K562 (cell line): ENCODE results near the gene CSNK1A1. TPM values are rescaled to one million over a fixed set of nuclear protein-coding genes. Genes with fewer than 3 reads are reported as not detected.
A peak's percentile ranks its signal among the peaks of the same experiment; 100 is the strongest.

Experiments used
- BDP1 ChIP-seq: IDR thresholded peaks from 3 replicates; pipeline ENCODE4 v1.6.1; 2011; ENCODE audit not compliant: insufficient read length, insufficient read depth
- CUX1 ChIP-seq: fragments of 200-800 bp; sonication (Bioruptor generic); IDR thresholded peaks from 2 replicates; pipeline ENCODE4 v1.6.1; 2016; ENCODE audit warnings: missing genetic modification characterization, missing compliant biosample characterization
- DDX20 ChIP-seq: fragments of 450-650 bp; IDR thresholded peaks from 2 replicates; pipeline ENCODE4 v1.6.1; 2016; ENCODE audit warnings: missing genetic modification characterization, low read depth, mild to moderate bottlenecking, missing compliant biosample characterization, moderate library complexity
- E2F1 ChIP-seq: sonication (generic); formaldehyde crosslinking; IDR thresholded peaks from 2 replicates; pipeline ENCODE4 v1.8.1; 2023; ENCODE audit warnings: mild to moderate bottlenecking, missing genetic modification reagents, moderate library complexity
- EHMT2 ChIP-seq: fragments of 450-650 bp; IDR thresholded peaks from 2 replicates; pipeline ENCODE4 v1.6.1; 2018; ENCODE audit warnings: antibody characterized with exemption
- GATAD2A ChIP-seq: fragments of 450-650 bp; IDR thresholded peaks from 2 replicates; pipeline ENCODE4 v1.6.1; 2017
- HSF4 ChIP-seq: fragments of 250-450 bp; sonication (Bioruptor Pico); IDR thresholded peaks from 2 replicates; pipeline ENCODE4 v2.1.2; 2022; ENCODE audit warnings: mild to moderate bottlenecking, moderate library complexity, borderline replicate concordance
- L3MBTL2 ChIP-seq: fragments of 450-650 bp; IDR thresholded peaks from 2 replicates; pipeline ENCODE4 v1.6.1; 2016; ENCODE audit warnings: mild to moderate bottlenecking, moderate library complexity
- MAFK ChIP-seq: IDR thresholded peaks from 2 replicates; pipeline ENCODE4 v1.6.1; 2011; ENCODE audit warnings: low read length, improper control_type of control experiment
- NCOA6 ChIP-seq: fragments of 450-650 bp; IDR thresholded peaks from 2 replicates; pipeline ENCODE4 v1.6.1; 2017; ENCODE audit warnings: mild to moderate bottlenecking
- NUFIP1 ChIP-seq: fragments of 450-650 bp; IDR thresholded peaks from 2 replicates; pipeline ENCODE4 v1.6.1; 2018; ENCODE audit not compliant: partially characterized antibody
- PHB2 ChIP-seq: fragments of 450-650 bp; IDR thresholded peaks from 2 replicates; pipeline ENCODE4 v1.6.1; 2017; ENCODE audit warnings: low read depth
- PTRF ChIP-seq: fragments of 450-650 bp; IDR thresholded peaks from 2 replicates; pipeline ENCODE4 v1.6.1; 2016; ENCODE audit warnings: mild to moderate bottlenecking, missing genetic modification characterization, missing compliant biosample characterization
- RBM22 ChIP-seq: fragments of 200-400 bp; formaldehyde crosslinking; IDR thresholded peaks from 2 replicates; pipeline ENCODE4 v1.6.1; 2018; ENCODE audit warnings: low read length, low read depth; ENCODE audit not compliant: poor library complexity, severe bottlenecking
- RFX5 ChIP-seq: IDR thresholded peaks from 2 replicates; pipeline ENCODE4 v1.6.1; 2011; ENCODE audit warnings: low read depth, mild to moderate bottlenecking, improper control_type of control experiment, low read length
- SLC30A9 ChIP-seq: fragments of 250-450 bp; sonication (Bioruptor Pico); IDR thresholded peaks from 2 replicates; pipeline ENCODE4 v1.8.0; 2022; ENCODE audit warnings: mild to moderate bottlenecking, moderate library complexity
- TFAP4 ChIP-seq: sonication (generic); formaldehyde crosslinking; IDR thresholded peaks from 2 replicates; pipeline ENCODE4 v1.8.0; 2022; ENCODE audit warnings: missing genetic modification reagents, mild to moderate bottlenecking, moderate library complexity, borderline replicate concordance
- ZNF395 ChIP-seq: fragments of 200-800 bp; sonication (Bioruptor generic); IDR thresholded peaks from 2 replicates; pipeline ENCODE4 v1.6.1; 2017; ENCODE audit warnings: missing genetic modification characterization, missing compliant biosample characterization
- ZNF445 ChIP-seq: fragments of 250-450 bp; sonication (Bioruptor Pico); IDR thresholded peaks from 2 replicates; pipeline ENCODE4 v1.4.0; 2020; ENCODE audit warnings: low read depth, mild to moderate bottlenecking, moderate library complexity
- ZNF75A ChIP-seq: fragments of 450-650 bp; formaldehyde crosslinking; IDR thresholded peaks from 2 replicates; pipeline ENCODE4 v1.4.0; 2020; ENCODE audit warnings: mild to moderate bottlenecking
- ZNF764 ChIP-seq: fragments of 250-450 bp; sonication (Bioruptor Pico); IDR thresholded peaks from 2 replicates; pipeline ENCODE4 v1.4.0; 2020; ENCODE audit warnings: low read depth, mild to moderate bottlenecking, moderate library complexity
- polyA plus RNA-seq, 8 experiments: library from polyadenylated mRNA; depleted of rRNA in 4 of 8; stranded (reverse) in 5 of 8; unstranded in 3 of 8; fragments of >200 nt; fragmentation: Nextera tagmentation in 2 of 8; fragmentation: Illumina TruSeq in 1 of 8; extraction: Ambion mirVana in 2 of 8; extraction: Trizol in 1 of 8; gene quantifications; 2 replicates each; pipeline versions ENCODE4 v1.2.1 to v1.2.3, GENCODE V29; 2011 to 2014; ENCODE audit warnings: inconsistent platforms in 1 of 8, missing spikeins in 1 of 8
- total RNA-seq, 7 experiments: library from RNA; depleted of rRNA in 6 of 7; stranded (reverse); fragments of >200 nt in 6 of 7; fragmentation: Illumina TruSeq in 2 of 7; extraction: Trizol in 2 of 7; gene quantifications; 2 replicates each; pipeline versions ENCODE4 v1.2.1 to v1.2.3, GENCODE V29; 2011 to 2021; ENCODE audit warnings: low replicate concordance in 1 of 7

CSNK1A1 gene
- total and polyA plus RNA-seq, 9 of the 15 experiments (the other 6 are each of a cell fraction or from before 2014, with no cell fraction given), result 49.1 to 196 (median 154) TPM

- no peak for TF ChIP-seq ZNF445 (CRISPR knock-in tag)
- no peak for TF ChIP-seq NCOA6
- peak; percentile 40; the same call in 1 of the 2 replicates for TF ChIP-seq ZNF395 (CRISPR knock-in tag)
- TF ChIP-seq MAFK, result peak; percentile 80
- TF ChIP-seq PHB2, result no peak
- TF ChIP-seq RFX5, result no peak
- TF ChIP-seq E2F1 (CRISPR knock-in tag), result no peak
- no peak for TF ChIP-seq RBM22
- TF ChIP-seq BDP1, result no peak
- no peak for TF ChIP-seq SLC30A9 (CRISPR knock-in tag)
- peak; percentile 26; the same call in 1 of the 2 replicates for TF ChIP-seq PTRF (tag)
- TF ChIP-seq HSF4 (CRISPR knock-in tag), result no peak
- TF ChIP-seq TFAP4 (CRISPR knock-in tag), result 0 out of 2 replicates have a peak, but pooled peaks have one; percentile 22
- TF ChIP-seq NUFIP1, result no peak
- 0 out of 2 replicates have a peak, but pooled peaks have one; percentile 49 for TF ChIP-seq CUX1 (CRISPR knock-in tag)
- no peak for TF ChIP-seq GATAD2A
- peak; percentile 70; the same call in 1 of the 2 replicates for TF ChIP-seq DDX20 (tag)
- no peak for TF ChIP-seq ZNF75A (CRISPR knock-in tag)
- TF ChIP-seq EHMT2, result peak; percentile 78; the same call in 1 of the 2 replicates
- no peak for TF ChIP-seq ZNF764 (CRISPR knock-in tag)
- peak; percentile 83 for TF ChIP-seq L3MBTL2
Observed at GRCh38 chr5:149445739-149446369, 105.4 kb downstream of the CSNK1A1 start (continued).
